Measurements from ENCODE around the gene ALDH4A1.
"Not testable (repeated sequence)": the region's sequence is repeated elsewhere in the genome, so short reads cannot be mapped to it uniquely, and the experiment has no call there.

ALDH4A1 gene

DNA sequence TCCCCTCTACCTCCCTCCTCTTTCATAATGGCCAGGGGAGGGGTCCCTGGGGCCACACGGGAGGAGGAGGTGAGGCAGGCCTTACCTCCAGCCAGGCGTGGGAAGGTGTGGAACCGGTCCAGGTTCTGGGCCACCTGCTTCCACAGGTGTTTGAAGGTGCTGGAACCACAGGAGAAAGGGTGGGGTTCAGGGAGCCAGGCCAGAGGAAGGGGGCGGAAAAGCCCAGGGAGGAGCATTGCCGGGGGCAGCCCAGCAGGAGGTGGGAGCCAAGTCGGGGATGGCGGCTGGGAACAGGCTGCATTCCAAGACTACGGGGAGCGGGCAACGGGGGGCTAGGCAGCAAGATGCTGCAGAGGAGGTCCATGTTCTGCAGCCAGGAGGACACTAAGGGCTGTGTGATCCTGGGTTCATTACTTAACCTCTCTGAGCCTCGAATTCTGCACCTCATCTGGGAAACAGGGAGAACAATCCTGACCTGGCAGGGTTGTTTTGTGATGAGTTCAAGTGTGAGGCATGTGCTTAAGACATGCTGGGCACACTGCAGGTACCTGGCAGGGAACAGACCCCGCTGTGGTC is 23.1 kb downstream of the ALDH4A1 start:
- DNase-seq (ENCODE audit: low read depth, low spot score), result no peak

DNA sequence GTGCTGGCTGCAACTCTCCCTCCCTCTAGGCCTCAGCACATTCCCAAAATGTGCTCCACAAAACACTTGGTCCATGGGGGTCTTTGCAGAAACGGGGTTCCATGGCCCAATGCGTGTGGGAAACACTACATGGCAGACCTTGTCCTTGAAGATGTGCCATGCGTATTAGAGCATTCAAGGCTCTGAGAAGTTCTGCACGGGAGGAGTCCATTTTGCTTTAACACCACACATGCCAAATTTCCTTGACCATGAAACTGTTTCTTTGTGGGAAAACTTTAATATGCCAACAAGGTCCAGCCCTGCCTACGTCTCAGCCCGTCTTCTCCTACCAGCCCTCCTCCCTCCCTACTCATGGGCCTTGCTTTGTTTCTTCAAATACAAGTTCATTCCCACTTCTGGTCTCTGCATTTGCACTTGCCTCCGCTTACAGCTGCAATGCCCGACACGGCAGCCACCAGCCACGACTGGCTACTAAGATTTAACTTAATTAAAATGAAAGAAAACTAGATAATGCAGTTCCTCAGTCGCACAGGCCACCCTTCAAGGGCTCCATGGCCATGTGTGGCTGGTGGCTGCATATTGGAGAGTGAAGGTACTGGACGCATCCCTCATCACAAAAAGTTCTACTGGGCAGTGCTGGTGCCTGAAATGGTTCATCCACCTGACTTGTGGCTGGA is 23.7 kb downstream of the ALDH4A1 start:
- no peak for DNase-seq (ENCODE audit: low read depth, low spot score)

DNA sequence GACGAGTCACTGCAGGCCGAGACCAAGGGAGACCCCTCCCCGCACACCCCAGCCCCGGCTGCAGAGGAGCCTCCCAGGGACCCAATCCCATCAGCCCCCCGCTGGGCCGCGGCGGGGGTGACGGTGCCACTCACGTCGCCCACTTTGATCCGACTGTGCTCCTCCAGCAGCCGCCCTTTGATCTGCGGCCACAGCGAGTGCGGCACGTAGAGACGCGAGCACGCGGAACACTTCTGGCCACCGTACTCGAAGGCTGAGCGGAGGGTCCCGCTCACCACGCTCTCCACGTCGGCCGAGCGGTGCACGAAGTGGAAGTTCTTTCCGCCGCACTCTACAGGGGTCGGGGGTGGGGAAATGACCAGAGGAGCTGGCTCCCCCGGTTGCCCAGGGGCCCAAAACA is 25.1 kb downstream of the ALDH4A1 start:
- DNase-seq (ENCODE audit: low read depth, low spot score), result no peak

DNA sequence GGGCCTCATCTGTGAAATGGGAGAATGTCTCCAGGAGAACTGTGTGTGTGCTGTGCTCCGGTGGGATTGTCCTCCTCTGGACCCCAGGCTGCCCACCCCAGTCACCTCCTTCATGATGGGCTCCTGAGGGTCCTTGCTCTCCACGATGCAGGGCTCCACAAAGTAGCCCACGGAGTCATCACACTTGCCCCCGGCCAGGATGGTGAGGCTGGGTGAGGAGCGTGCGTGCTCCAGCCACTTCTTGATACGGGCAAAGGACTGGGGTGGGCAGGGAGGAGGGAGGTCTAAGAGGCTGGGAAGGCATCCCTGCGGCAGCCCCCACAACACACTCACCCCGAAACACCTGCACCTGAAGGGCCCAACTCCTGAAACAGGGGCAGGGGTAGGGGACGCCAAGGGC is 26.1 kb downstream of the ALDH4A1 start:
- no peak for DNase-seq (ENCODE audit: low read depth, low spot score)

GRCh38 chr1:18875796-18876128 is 26.6 kb downstream of the ALDH4A1 start:
- DNase-seq (ENCODE audit: low read depth, low spot score), result no peak

GRCh38 chr1:18875107-18875795 is 27.1 kb downstream of the ALDH4A1 start:
- DNase-seq (ENCODE audit: low read depth, low spot score), result peak; percentile 73

DNA sequence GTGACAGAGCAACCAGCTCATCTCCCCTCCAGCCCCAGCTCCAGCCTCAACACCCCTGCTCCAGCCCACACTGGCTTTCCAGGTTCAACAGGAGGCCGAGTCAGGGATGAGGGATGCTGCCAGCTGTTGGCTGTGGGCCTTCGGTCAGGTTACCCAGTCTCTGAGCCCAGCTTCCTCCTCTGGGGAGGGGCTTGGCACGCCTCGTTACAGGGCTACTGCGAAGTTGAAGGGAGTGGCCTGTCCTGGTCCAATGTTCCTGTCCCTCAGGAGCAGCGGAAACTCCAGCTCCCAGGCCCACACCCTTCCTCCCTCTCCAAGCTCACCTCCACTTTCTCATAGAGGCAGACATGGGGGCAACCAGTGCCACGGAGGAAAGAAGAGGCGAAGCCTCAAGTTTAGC is 27.8 kb downstream of the ALDH4A1 start:
- DNase-seq (ENCODE audit: low read depth, low spot score), result no peak

DNA sequence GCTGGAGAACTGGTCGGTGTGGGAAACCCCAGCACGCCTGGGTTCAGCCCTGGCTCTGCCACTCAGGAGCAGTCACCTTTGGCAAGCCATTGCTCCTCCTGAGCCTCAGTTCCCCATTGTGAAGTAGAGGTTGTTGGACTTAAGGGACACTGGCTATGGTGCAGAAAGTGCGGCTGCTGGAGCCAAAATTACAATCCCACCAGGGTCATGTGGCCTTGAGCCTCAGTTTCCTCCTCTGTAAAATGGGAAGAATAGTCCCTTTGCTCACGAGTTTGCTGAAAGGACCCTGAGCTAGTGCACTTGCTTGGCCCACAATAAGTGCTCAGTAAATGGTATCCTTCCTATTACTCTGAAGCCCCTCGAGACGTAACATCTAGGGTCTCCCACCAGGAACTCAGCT is 28.3 kb downstream of the ALDH4A1 start:
- DNase-seq (ENCODE audit: low read depth, low spot score), result no peak

DNA sequence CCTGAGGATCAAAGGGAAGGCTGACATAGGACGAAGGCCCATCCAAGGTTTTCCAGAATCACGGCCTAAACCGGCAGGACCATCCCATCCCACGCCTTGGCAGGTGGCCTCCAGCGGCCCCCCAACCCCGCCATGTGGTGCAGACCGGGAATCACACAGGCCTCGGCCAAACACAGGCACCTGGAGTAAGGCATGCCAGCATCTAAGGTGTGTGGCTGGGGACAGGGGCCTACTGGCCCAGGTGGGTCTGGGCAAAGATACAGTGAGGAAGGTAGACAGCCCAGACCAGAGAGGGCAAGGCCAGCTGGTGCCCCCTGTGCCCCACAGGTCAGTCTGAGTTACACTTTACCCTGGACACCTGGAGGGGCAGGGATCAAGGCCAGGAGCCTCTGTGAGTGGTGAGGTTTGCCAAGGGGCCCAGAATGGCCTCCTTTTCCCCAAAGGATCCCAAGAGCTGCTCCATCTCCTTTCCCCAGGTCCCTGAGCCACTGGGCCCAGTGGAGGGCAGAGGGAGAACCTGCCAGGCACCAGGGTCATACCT is 30.2 kb downstream of the ALDH4A1 start:
- no peak for DNase-seq (ENCODE audit: low read depth, low spot score)

DNA sequence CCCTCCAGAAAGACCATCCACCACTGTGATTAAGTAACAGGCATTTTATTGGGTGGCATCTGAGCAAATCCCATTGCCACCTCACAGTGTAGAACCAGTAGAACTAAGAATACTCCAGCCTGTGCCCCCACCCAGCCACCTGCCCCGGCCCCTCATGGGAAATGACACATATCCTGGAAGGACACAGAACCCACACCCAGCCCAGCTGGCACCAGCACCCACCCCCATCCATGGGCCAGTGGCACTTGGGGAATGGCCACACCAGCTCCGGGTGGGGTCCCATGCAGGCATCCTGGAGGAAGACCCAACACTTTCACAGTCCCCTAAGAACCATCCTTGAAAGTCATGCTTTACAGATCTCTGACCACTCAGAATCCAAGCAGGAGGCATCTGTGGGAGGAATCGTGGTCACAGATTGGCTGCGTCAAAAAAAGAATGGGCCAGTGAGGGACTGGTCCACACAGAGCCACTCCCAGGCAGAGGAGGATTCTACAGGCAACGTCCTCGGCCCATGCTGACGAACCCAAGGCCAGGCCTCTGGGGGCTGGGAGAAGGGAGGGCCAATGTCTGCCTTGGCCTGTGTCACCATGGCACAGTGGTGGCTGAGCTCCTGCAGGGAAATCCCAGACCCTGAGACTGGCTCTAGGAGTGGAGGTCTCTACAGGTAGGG is 30.8 kb downstream of the ALDH4A1 start:
- DNase-seq (ENCODE audit: low read depth, low spot score), result no peak

DNA sequence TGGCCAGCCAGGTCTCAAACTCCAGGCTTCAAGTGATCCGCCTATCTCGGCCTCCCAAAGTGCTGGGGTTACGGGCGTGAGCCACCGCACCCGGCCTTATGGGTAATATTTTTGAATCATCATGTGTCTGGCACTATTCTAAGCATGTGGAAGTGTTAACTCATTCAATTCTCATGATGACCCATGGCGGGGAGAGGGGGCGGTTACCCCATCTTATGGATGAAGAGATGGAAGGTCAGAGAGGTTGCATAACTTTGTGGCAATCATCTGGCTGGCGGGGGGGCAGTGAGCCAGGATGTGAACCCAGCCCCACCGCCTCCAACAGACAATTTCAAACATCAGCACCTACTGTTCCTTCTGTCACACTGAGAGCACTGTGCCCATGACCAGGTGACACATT is 31.4 kb downstream of the ALDH4A1 start:
- DNase-seq (ENCODE audit: low read depth, low spot score), result no peak

DNA sequence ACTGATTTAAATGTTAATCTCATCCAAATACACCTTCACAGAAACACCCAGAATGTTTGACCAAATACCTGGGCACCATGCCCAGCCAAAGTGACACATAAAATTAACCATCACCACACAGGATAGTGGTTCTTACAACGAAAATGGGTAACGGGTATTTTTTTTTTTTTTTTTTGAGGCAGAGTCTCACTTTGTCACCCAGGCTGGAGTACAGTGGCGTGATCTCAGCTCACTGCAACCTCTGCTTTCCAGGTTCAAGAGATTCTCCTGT is 31.8 kb downstream of the ALDH4A1 start:
- DNase-seq (ENCODE audit: low read depth, low spot score), result not testable (repeated sequence)

- no peak for DNase-seq (ENCODE audit: low read depth, low spot score)
Measured at GRCh38 chr1:18869847-18870594, 32.3 kb downstream of the ALDH4A1 start.

DNA sequence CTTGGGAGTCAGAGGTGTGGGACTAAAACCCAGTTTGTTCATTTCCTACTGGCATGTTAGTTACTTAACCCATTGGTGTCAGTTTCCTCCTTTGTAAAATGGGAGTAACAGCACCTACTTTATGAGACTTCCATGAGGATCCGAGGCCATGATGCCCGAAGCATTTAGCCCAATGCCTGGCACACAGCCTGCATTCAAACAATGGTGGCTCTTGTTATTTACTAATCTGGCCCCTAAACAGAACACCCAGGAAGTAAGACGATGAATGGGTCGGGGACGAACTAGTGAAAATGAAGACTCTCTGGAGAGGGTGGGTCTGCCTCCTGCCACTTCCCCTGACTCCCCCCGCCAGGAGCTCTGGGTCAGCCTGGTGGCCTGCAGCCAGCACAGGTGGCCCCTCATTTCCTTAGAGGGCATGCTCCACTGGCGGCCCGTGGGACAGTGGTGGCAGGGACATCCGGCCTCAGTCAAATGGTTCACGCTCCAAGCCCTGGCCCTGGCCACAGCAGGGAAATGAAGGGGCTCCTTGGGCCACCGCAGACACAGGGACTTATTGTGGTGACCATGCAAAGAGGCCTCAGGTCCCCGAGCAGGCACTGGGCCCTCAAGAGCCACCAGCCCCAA is 33.4 kb downstream of the ALDH4A1 start:
- no peak for DNase-seq (ENCODE audit: low read depth, low spot score)

- DNase-seq (ENCODE audit: low read depth, low spot score), result no peak
Measured at GRCh38 chr1:18868354-18868753, 34.0 kb downstream of the ALDH4A1 start.

- DNase-seq (ENCODE audit: low read depth, low spot score), result no peak
Measured at GRCh38 chr1:18866846-18867245, 35.5 kb downstream of the ALDH4A1 start.

- DNase-seq (ENCODE audit: low read depth, low spot score), result no peak
Measured at GRCh38 chr1:18866314-18866713, 36.0 kb downstream of the ALDH4A1 start.

DNA sequence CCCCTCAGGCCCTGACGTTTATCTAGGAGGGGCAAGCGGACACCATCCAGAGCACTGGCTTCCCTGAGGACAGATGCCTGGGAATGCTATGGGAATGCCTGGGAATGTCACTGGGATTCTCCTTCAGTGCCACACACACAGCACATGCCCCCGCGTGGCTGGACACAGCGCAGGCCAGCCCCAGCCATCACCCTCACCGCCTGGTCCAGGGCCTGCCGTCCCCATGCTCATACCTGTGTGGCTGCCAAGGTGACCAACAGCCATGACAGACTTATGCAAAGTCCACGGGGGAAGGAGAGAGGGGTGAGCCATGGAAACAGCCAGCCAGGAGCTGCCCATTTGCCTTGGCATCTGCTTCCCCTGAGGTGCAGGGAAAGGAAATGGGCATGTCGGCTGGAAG is 37.2 kb downstream of the ALDH4A1 start:
- no peak for DNase-seq (ENCODE audit: low read depth, low spot score)

- no peak for DNase-seq (ENCODE audit: low read depth, low spot score)
Measured at GRCh38 chr1:18861590-18861989, 40.8 kb downstream of the ALDH4A1 start.

DNA sequence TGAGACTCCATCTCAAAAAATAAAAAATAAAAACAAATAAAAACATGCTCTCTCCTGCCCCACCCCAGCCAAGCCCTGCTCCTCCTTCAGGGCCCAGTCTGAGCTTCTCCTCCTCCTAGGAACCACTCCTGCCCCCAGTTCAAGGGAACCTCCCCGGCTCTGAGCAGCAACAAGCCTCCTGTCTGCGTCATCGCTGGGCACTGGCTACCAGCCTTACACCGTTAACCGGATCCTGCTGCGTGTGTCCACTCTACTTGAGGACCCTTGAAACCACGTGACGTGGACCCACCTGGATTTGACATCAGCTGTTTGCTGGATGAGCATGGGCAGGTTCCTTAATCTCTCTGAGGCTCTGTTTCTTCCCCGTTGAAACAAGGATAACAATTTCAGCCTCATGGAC is 41.3 kb downstream of the ALDH4A1 start:
- no peak for DNase-seq (ENCODE audit: low read depth, low spot score)

DNA sequence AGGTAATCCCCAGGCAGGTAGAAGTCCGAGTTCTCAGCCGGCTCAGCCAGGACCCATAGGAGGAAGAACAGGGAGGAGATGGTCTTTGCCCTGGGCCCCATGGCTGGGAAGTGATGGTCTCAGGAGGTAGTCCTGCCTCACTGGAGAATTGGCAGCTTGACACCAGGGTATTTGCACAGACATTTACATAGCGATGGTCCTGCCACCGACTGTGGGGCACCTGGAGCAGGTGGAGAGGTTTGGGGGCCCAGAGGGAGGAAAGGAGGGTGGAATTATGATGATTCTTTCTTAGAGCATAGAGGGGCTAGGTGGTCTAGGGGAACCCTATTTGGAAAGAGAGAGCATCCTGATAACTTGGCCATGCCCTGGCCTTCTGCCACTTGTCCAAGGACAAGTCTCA is 42.8 kb downstream of the ALDH4A1 start, which contains the start of gene TAS1R2:
TAS1R2 (minus strand) TSS at position 101 of the 400 bp plus-strand sequence; CDS start at position 101, 0 bp downstream.
- DNase-seq (ENCODE audit: low read depth, low spot score), result no peak

All from smooth muscle cell of the brain vasculature (primary cell).